ENCODE results near the gene PGAP1.

The PGAP1 gene

GRCh38 chr2:196849895-196850294, 76.6 kb downstream of the PGAP1 start:
- no peak for TF ChIP-seq ZFX (IDR thresholded peaks at IDR 0.05)
- TF ChIP-seq, protein P1, sequence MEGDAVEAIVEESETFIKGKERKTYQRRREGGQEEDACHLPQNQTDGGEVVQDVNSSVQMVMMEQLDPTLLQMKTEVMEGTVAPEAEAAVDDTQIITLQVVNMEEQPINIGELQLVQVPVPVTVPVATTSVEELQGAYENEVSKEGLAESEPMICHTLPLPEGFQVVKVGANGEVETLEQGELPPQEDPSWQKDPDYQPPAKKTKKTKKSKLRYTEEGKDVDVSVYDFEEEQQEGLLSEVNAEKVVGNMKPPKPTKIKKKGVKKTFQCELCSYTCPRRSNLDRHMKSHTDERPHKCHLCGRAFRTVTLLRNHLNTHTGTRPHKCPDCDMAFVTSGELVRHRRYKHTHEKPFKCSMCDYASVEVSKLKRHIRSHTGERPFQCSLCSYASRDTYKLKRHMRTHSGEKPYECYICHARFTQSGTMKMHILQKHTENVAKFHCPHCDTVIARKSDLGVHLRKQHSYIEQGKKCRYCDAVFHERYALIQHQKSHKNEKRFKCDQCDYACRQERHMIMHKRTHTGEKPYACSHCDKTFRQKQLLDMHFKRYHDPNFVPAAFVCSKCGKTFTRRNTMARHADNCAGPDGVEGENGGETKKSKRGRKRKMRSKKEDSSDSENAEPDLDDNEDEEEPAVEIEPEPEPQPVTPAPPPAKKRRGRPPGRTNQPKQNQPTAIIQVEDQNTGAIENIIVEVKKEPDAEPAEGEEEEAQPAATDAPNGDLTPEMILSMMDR (conservative IDR thresholded peaks at IDR 0.05) = peak; percentile 70

GRCh38 chr2:196846295-196846694, 80.2 kb downstream of the PGAP1 start:
- TF ChIP-seq, protein P1 (conservative IDR thresholded peaks at IDR 0.05) = no peak
- no peak for TF ChIP-seq ZFX (IDR thresholded peaks at IDR 0.05)
- no peak overlapping the region for H3K27ac ChIP-seq

More at GRCh38 chr2:196849895-196850294, 76.6 kb downstream of the PGAP1 start:
- no peak overlapping the region for H3K27ac ChIP-seq

DNA sequence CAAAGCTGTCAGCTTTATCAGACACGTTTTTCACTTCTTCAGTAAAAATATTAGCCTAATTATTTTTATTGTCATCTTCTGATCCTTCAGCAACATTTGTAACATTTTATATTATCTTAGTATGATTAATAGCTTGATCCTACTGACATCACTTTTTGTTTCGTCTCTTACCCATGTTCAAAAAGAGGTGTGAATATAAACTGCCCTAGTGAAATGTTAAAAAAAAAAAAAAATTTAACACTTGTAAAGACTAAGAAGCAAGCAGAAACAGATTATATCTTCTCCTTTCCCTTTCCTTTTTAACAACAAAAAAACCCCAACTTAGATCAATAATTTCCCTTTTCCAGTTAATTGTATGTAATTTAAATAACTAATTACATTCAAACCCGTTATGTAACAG, 81.1 kb downstream of the PGAP1 start:
- no peak for TF ChIP-seq ZFX (IDR thresholded peaks at IDR 0.05)
- TF ChIP-seq, protein P1 (conservative IDR thresholded peaks at IDR 0.05) = no peak
- no peak overlapping the region for H3K27ac ChIP-seq

DNA sequence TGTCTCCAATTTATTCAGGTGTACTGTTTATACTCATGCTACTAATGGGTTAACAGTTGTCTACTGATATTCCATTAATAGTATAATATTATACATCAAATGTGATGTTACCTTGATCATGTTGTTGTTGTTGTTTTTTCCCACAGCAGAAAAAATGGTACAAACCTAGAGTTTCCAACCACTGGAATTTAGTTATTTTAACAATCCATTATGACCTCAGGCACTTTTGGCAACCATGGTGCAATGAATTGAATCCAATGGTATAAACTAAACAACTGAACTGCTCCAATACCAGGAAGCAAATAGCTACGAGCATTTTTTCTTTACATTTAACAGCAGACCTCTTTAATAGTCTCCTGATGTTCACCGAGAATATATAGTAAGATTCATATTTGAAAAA, 86.3 kb downstream of the PGAP1 start:
- TF ChIP-seq, protein P1 (conservative IDR thresholded peaks at IDR 0.05) = no peak
- no peak for TF ChIP-seq ZFX (IDR thresholded peaks at IDR 0.05)
- no peak overlapping the region for H3K27ac ChIP-seq

DNA sequence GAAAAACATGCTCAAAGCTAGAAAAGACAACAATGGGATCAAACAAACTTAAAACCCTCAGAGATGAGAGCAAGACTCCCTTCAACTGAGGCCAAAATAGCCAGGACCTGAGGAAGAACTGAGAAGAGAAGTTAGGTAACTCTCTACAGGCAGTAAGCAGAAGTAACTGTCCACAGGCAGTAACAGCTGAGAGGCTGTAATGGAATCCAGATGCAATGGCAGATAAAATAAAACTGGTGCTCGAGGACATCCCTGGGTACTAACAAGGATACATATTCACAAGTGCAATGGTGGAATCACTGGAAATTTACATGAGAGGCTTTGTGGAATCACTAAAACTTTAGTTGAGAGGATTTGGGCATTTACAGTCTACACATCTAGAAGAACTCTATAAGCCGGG, 86.9 kb downstream of the PGAP1 start:
- TF ChIP-seq, protein P1 (conservative IDR thresholded peaks at IDR 0.05) = no peak
- TF ChIP-seq ZFX (IDR thresholded peaks at IDR 0.05) = no peak

DNA sequence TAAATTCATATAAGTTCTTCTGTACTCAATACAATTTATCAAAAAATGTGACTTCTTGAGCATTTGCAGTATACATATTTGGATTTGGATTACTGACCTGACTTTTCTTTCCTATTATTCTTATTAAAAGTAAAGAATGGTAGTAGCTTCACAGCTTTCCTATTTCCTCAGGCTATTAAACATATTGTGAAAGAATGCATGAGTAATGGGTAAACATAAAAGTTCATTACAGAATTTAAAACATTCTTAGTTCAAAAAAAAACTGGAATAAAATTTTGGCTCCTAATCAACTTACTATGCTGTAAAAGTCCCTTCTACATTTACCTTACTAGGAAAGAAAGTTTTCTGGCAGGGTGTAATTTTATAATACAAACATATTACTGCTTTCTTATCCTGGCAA, 90.1 kb downstream of the PGAP1 start:
- no peak overlapping the region for H3K27ac ChIP-seq
- TF ChIP-seq, protein P1 (conservative IDR thresholded peaks at IDR 0.05) = no peak
- TF ChIP-seq ZFX (IDR thresholded peaks at IDR 0.05) = no peak

More for the DNA sequence above, 86.9 kb downstream of the PGAP1 start:
- H3K27ac ChIP-seq = no peak overlapping the region

DNA sequence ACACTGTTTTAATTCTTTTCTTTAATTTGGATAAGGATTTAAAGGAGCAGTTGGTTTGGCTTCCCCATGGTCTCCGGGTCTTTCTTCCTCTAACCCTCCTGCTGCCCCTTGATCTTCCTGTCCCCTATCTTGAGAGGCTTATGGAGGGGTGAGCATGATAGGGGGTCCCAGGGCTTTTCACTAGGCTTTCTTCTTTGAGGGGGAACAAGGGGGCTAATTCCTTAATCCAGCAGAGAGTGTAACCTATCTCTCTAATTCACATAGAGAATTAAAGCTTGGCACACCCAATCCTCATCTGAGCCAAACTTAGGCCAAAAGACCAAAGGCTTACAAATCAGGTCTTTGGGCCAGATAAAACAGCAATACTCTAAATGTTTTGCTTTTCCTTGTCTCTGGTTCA, 95.8 kb downstream of the PGAP1 start:
- no peak for TF ChIP-seq ZFX (IDR thresholded peaks at IDR 0.05)
- TF ChIP-seq, protein P1 (conservative IDR thresholded peaks at IDR 0.05) = no peak
- no peak overlapping the region for H3K27ac ChIP-seq

Data from C4-2B (cell line).